Gastrocnemius medialis (tissue), 4 donors: ENCODE measurements around the gene CPLX4. TPM values are rescaled to one million over a fixed set of nuclear protein-coding genes. Genes with fewer than 3 reads are reported as not detected.

Experiments used
- ATAC-seq, 2 donors: fragments of 150-250 bp; one replicate each; pipeline ENCODE4 v1.9.1; 2016
- DNase-seq, 2 donors: peaks; one replicate each; pipeline ENCODE4 v3.0.0-alpha.2; 2019
- H3K27ac ChIP-seq, 4 donors: fragments of 200-600 bp; sonication (generic); 1 replicate in 1 of 4; 2 replicates in 3 of 4; pipeline ENCODE4 v1.5.1; 2016 to 2018; ENCODE audit warnings: mild to moderate bottlenecking in 2 of 4, moderate library complexity in 1 of 4
- H3K27me3 ChIP-seq, 3 donors: fragments of 200-600 bp; sonication (generic) in 2 of 3; 1 replicate in 1 of 3; 2 replicates in 2 of 3; pipeline versions ENCODE4 v1.5.1 to v1.6.0; 2016 to 2019; ENCODE audit warnings: mild to moderate bottlenecking in 1 of 3, moderate library complexity in 1 of 3
- H3K36me3 ChIP-seq, 2 donors: fragments of 200-600 bp; sonication (generic) in 1 of 2; one replicate each; pipeline ENCODE4 v1.5.1; 2017 to 2018
- H3K4me1 ChIP-seq, 2 donors: fragments of 200-600 bp; sonication (generic) in 1 of 2; one replicate each; pipeline ENCODE4 v1.5.1; 2016 to 2017; ENCODE audit warnings: mild to moderate bottlenecking in 2 of 2
- H3K4me3 ChIP-seq, 4 donors: fragments of 200-600 bp; sonication (generic) in 3 of 4; 1 replicate in 1 of 4; 2 replicates in 3 of 4; pipeline ENCODE4 v1.5.1; 2016 to 2019; ENCODE audit warnings: mild to moderate bottlenecking in 2 of 4
- H3K9me3 ChIP-seq, 3 donors: fragments of 200-600 bp; sonication (generic) in 2 of 3; 1 replicate in 1 of 3; 2 replicates in 2 of 3; pipeline ENCODE4 v1.5.1; 2016 to 2019
- CTCF ChIP-seq, 5 experiments: fragments of 450-650 bp in 3 of 5; fragments of 200-600 bp in 2 of 5; sonication (generic) in 2 of 5; IDR thresholded peaks in 4 of 5; conservative IDR thresholded peaks in 1 of 5; 1 replicate in 4 of 5; 2 replicates in 1 of 5; pipeline ENCODE4 v1.5.1; 2016 to 2019; ENCODE audit warnings: antibody characterized with exemption in 5 of 5, mild to moderate bottlenecking in 3 of 5, moderate library complexity in 3 of 5
- POLR2A ChIP-seq, 2 donors: fragments of 450-650 bp; IDR thresholded peaks; one replicate each; pipeline ENCODE4 v1.6.1; 2017; ENCODE audit warnings: antibody characterized with exemption in 2 of 2, mild to moderate bottlenecking in 2 of 2, moderate library complexity in 2 of 2
- in situ Hi-C, 4 donors: fragments of 200-750 bp; cut with MboI; loops; one replicate each; pipeline versions ENCODE4 v1.15.0 to v1.8.0; 2017; ENCODE audit warnings: low sequenced_read_pairs in 4 of 4
- intact Hi-C: fragments of 100-400 bp; cut with DNase I; formaldehyde crosslinking; loops from one replicate; pipeline ENCODE4 v1.15.1; 2023; ENCODE audit warnings: low total_unique reads
- total RNA-seq, 4 donors: library from RNA; depleted of rRNA; stranded (reverse); fragments of >200 nt; gene quantifications; one replicate each; pipeline versions ENCODE4 v1.1.0 to v1.2.3, GENCODE V29; 2016

The CPLX4 gene
- total RNA-seq, 4 donors from 2014 or later = not detected

- Histone ChIP-seq H3K27me3 (peaks cover 60 to 79% (median 69%) of the 10 kb centered on the region in 3 donors), H3K4me3 (no peak overlapping the region), H3K9me3 (no peaks in the 10 kb centered on the region), H3K27ac (no peak overlapping the region), H3K4me1 (no peaks in the 10 kb centered on the region), H3K36me3 (no peaks in the 10 kb centered on the region)
- DNase-seq = no peak
- in situ Hi-C loops (no loop called here), intact Hi-C loops (no loop called here)
- no peak for ATAC-seq
- TF ChIP-seq POLR2A (IDR thresholded peaks at IDR 0.05) (no peak), CTCF (IDR thresholded peaks at IDR 0.05 in 4 of 5, conservative IDR thresholded peaks at IDR 0.05 in 1 of 5) (no peak)
Observed at GRCh38 chr18:59275406-59275949, 43.0 kb downstream of the CPLX4 start.

- intact Hi-C loops (no loop called here), in situ Hi-C loops (no loop called here)
- Histone ChIP-seq H3K36me3 (no peaks in the 10 kb centered on the region), H3K9me3 (no peaks in the 10 kb centered on the region), H3K4me1 (peaks cover 0 to 3% of the 10 kb centered on the region in 2 donors), H3K27ac (no peak overlapping the region), H3K27me3 (peaks cover 70 to 81% (median 76%) of the 10 kb centered on the region in 3 donors), H3K4me3 (no peak overlapping the region)
- TF ChIP-seq CTCF (IDR thresholded peaks at IDR 0.05 in 4 of 5, conservative IDR thresholded peaks at IDR 0.05 in 1 of 5) (no peak), POLR2A (IDR thresholded peaks at IDR 0.05) (no peak)
- ATAC-seq (no peak), DNase-seq (no peak)
Observed at GRCh38 chr18:59274533-59274928, 43.9 kb downstream of the CPLX4 start.

- Histone ChIP-seq H3K36me3 (no peaks in the 10 kb centered on the region), H3K27me3 (peaks cover 73 to 85% (median 80%) of the 10 kb centered on the region in 3 donors), H3K27ac (no peak overlapping the region), H3K4me1 (peaks cover 0 to 6% of the 10 kb centered on the region in 2 donors), H3K4me3 (peak overlapping the region in 1 of 4 donors; percentile 27), H3K9me3 (no peaks in the 10 kb centered on the region)
- intact Hi-C loops = no loop called here
- ATAC-seq (no peak), DNase-seq (no peak)
- no peak for TF ChIP-seq POLR2A (IDR thresholded peaks at IDR 0.05)
- TF ChIP-seq CTCF (IDR thresholded peaks at IDR 0.05 in 4 of 5, conservative IDR thresholded peaks at IDR 0.05 in 1 of 5) = no peak
- in situ Hi-C loops = no loop called here
Observed at GRCh38 chr18:59273759-59274532, 44.5 kb downstream of the CPLX4 start.

- Histone ChIP-seq H3K4me1 (peaks cover 0 to 6% of the 10 kb centered on the region in 2 donors), H3K4me3 (peak within 1 kb of the TSS; percentile 17 to 27 (median 24)), H3K36me3 (no peaks in the 10 kb centered on the region), H3K27ac (no peak within 1 kb of the TSS), H3K27me3 (peaks cover 81 to 92% (median 88%) of the 10 kb centered on the region in 3 donors), H3K9me3 (no peaks in the 10 kb centered on the region)
- TF ChIP-seq POLR2A (IDR thresholded peaks at IDR 0.05) (no peak), CTCF (IDR thresholded peaks at IDR 0.05 in 4 of 5, conservative IDR thresholded peaks at IDR 0.05 in 1 of 5) (no peak)
- DNase-seq (no peak), ATAC-seq (no peak)
- in situ Hi-C loops (no loop called here), intact Hi-C loops (no loop called here)
Observed at GRCh38 chr18:59272891-59273758, 45.3 kb downstream of the CPLX4 start, which contains the start of gene RAX. Gene RAX, minus strand, starts transcription at chr18:59273454. Its CDS starts 248 bp downstream, at chr18:59273206.
